Ectodermal cell (in vitro differentiated cells): ENCODE measurements around the gene ITPKB.
"Not testable (repeated sequence)": the region's sequence is repeated elsewhere in the genome, so short reads cannot be mapped to it uniquely, and the experiment has no call there.

Experiments used
- H3K27ac ChIP-seq: 2 replicates; pipeline ENCODE4 v1.7.0; 2013; ENCODE audit warnings: mild to moderate bottlenecking, low read depth, low read length; ENCODE audit not compliant: insufficient read depth, poor library complexity, severe bottlenecking
- H3K27me3 ChIP-seq: 2 replicates; pipeline ENCODE4 v1.7.0; 2013; ENCODE audit warnings: mild to moderate bottlenecking, low read length; ENCODE audit not compliant: insufficient read depth, control insufficient read depth, poor library complexity, severe bottlenecking
- H3K36me3 ChIP-seq: one replicate; pipeline ENCODE4 v1.7.0; 2013; ENCODE audit warnings: low read length; ENCODE audit not compliant: control insufficient read depth, insufficient read depth
- H3K4me1 ChIP-seq: one replicate; pipeline ENCODE4 v1.7.0; 2013; ENCODE audit warnings: low read length; ENCODE audit not compliant: control insufficient read depth, insufficient read depth
- H3K4me3 ChIP-seq: 2 replicates; pipeline ENCODE4 v1.7.0; 2013; ENCODE audit warnings: low read depth, low read length, control low read depth; ENCODE audit not compliant: insufficient read depth
- H3K9me3 ChIP-seq: 2 replicates; pipeline ENCODE4 v1.7.0; 2013; ENCODE audit warnings: mild to moderate bottlenecking, low read length, moderate library complexity; ENCODE audit not compliant: control insufficient read depth
- WGBS, 2 experiments: methylation state at CpG; one replicate each; pipeline ENCODE4 v1.1.7; 2013; ENCODE audit warnings: missing lambda C conversion rate in 2 of 2; 5-methylcytosine and 5-hydroxymethylcytosine counted together

The ITPKB gene

GRCh38 chr1:226778657-226779058 is 39.6 kb upstream of the ITPKB start:
- Histone ChIP-seq H3K4me1 (peaks cover 5% of the 10 kb centered on the region), H3K36me3 (no peaks in the 10 kb centered on the region), H3K27me3 (no peaks in the 10 kb centered on the region), H3K27ac (no peak overlapping the region), H3K4me3 (no peak overlapping the region), H3K9me3 (no peaks in the 10 kb centered on the region)
- WGBS, 2 experiments = 91 to 92% methylated on average over 5 of the region's 5 CpGs

GRCh38 chr1:226776975-226777374 is 37.9 kb upstream of the ITPKB start:
- Histone ChIP-seq H3K4me1 (no peaks in the 10 kb centered on the region), H3K9me3 (no peaks in the 10 kb centered on the region), H3K36me3 (no peaks in the 10 kb centered on the region), H3K27ac (no peak overlapping the region), H3K27me3 (no peaks in the 10 kb centered on the region), H3K4me3 (no peak overlapping the region)
- 100% methylated on average over 1 of the region's 1 CpG; no CpG with 5 or more reads in 1 of the 2 experiments for WGBS, 2 experiments

- Histone ChIP-seq H3K9me3 (no peaks in the 10 kb centered on the region), H3K4me1 (no peaks in the 10 kb centered on the region), H3K27me3 (no peaks in the 10 kb centered on the region), H3K27ac (no peak overlapping the region), H3K36me3 (no peaks in the 10 kb centered on the region), H3K4me3 (no peak overlapping the region)
- WGBS, 2 experiments = 87% methylated on average over 6 of the region's 6 CpGs
Measured at GRCh38 chr1:226776066-226776465, 37.0 kb upstream of the ITPKB start.

- no peak overlapping the region for H3K27ac ChIP-seq
- no peaks in the 10 kb centered on the region for H3K36me3 ChIP-seq
- no peak overlapping the region for H3K4me3 ChIP-seq
- H3K4me1 ChIP-seq = no peaks in the 10 kb centered on the region
- 91 to 92% methylated on average over 6 to 7 of the region's 7 CpGs for WGBS, 2 experiments
- H3K9me3 ChIP-seq = no peaks in the 10 kb centered on the region
- H3K27me3 ChIP-seq = no peaks in the 10 kb centered on the region
Measured at GRCh38 chr1:226772446-226773139, 33.5 kb upstream of the ITPKB start.

- not testable (repeated sequence) for H3K27ac ChIP-seq, H3K27me3 ChIP-seq, H3K4me3 ChIP-seq, H3K4me1 ChIP-seq, H3K9me3 ChIP-seq, H3K36me3 ChIP-seq
- 94 to 96% methylated on average over 3 of the region's 3 CpGs for WGBS, 2 experiments
Measured at GRCh38 chr1:226767170-226767569, 28.1 kb upstream of the ITPKB start.

DNA sequence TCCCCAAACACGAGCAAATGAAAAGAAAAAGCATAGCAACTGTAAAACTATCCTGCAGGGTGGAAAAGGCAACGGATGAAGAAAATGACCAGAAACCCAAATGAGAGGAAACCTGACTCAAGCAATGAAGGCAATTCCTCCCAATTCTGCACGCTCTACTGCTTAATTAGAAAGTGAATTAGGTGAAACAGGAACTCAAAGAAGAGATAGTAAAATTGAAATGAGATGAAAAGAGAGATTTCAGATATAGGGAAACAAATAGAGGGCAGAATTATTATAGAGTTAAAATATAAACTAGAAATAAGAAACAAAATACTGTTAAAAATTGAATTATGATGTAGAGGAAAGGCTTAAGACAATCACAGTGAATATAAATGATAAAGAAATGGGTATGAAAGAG is 27.5 kb upstream of the ITPKB start:
- no peak overlapping the region for H3K4me3 ChIP-seq
- H3K36me3 ChIP-seq = no peaks in the 10 kb centered on the region
- H3K9me3 ChIP-seq = no peaks in the 10 kb centered on the region
- no peaks in the 10 kb centered on the region for H3K4me1 ChIP-seq
- WGBS, 2 experiments = 79 to 89% methylated on average over 3 of the region's 3 CpGs
- no peak overlapping the region for H3K27ac ChIP-seq
- H3K27me3 ChIP-seq = no peaks in the 10 kb centered on the region

DNA sequence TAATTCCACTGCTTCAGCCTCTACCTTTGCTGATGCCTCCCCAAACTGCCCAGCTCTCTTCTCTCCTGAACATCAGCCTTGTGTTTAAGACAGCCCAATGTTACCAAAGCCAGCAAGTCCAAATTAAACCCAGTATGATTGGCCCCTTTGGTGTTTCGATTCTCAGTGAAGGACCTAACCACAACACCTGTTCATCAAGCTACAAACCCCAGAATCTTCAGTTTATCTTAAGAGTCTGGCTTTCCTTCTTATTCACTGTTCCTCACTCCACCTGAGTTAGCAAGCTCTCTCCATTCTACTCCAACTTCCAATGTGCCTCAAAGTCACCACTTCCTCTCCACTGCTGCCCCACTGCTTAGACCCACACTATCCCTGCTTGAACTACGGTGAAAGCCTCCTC is 25.5 kb upstream of the ITPKB start:
- no peak overlapping the region for H3K4me3 ChIP-seq
- no peaks in the 10 kb centered on the region for H3K36me3 ChIP-seq
- H3K27ac ChIP-seq = no peak overlapping the region
- no peaks in the 10 kb centered on the region for H3K4me1 ChIP-seq
- WGBS, 2 experiments = 88% methylated on average over 2 of the region's 2 CpGs
- H3K27me3 ChIP-seq = no peaks in the 10 kb centered on the region
- H3K9me3 ChIP-seq = no peaks in the 10 kb centered on the region

DNA sequence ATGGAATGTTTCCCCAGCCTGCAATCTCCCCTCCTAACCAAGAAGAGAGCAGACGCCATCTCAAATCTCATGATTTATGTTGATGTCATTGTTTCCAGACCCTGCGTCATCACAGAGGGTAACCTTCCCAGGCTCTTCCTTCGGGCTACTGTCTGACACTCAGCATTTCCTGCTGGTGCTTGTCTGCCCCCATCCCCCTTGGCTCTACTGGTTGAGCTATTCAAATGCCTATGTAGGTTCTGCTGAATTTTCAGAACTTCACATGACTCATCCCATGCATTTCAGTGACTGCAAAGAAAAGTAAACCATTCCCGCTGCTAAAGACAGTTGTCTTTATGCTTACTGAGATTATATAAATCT is 24.8 kb upstream of the ITPKB start:
- H3K36me3 ChIP-seq = no peaks in the 10 kb centered on the region
- WGBS, 2 experiments = 44 to 53% methylated on average over 4 of the region's 4 CpGs
- no peaks in the 10 kb centered on the region for H3K4me1 ChIP-seq
- no peak overlapping the region for H3K27ac ChIP-seq
- H3K9me3 ChIP-seq = no peaks in the 10 kb centered on the region
- H3K27me3 ChIP-seq = no peaks in the 10 kb centered on the region
- no peak overlapping the region for H3K4me3 ChIP-seq

DNA sequence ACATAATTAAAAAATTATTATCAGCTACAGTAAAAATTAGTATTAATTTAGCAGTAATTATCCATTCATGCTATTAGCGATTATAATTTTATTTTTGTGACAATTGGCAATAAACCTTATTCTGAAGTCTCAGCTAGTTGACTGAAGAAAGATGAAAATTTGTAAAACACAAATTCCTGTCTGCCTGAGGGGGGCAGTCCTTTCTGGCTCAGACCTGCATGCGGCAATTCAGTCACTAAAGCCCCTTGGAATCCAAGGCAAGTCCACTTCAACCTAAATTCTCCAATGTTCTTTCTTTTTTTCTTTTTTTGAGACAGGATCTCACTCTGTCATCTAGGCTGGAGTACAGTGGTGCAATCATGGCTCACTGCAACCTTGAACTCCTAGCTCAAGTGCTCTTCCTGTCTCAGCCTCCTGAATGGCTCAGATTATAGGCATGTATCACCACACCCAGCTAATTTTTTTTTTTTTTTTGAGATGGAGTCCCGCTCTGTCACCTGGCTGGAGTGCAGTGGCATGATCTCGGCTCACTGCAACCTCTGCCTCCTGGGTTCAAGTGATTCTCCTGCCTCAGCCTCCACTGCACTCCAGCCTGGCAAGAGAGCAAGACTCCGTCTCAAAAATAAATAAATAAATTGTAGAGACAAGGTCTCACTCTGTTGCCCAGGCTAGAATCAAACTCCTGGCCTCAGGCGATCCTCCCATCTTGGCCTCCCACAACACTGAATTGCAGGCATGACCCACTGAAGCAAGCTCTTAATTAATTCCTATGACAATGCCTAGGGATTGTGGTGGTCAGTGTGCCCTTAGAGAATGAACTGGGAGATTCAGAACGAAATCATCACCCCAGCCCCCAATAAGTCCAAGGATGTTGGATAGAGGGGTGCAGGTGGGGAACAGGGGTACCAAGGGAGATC is 24.2 kb upstream of the ITPKB start:
- no peaks in the 10 kb centered on the region for H3K27me3 ChIP-seq
- no peak overlapping the region for H3K4me3 ChIP-seq
- no peak overlapping the region for H3K27ac ChIP-seq
- H3K4me1 ChIP-seq = no peaks in the 10 kb centered on the region
- H3K9me3 ChIP-seq = no peaks in the 10 kb centered on the region
- WGBS, 2 experiments = 91% methylated on average over 5 to 7 of the region's 7 CpGs
- no peaks in the 10 kb centered on the region for H3K36me3 ChIP-seq

DNA sequence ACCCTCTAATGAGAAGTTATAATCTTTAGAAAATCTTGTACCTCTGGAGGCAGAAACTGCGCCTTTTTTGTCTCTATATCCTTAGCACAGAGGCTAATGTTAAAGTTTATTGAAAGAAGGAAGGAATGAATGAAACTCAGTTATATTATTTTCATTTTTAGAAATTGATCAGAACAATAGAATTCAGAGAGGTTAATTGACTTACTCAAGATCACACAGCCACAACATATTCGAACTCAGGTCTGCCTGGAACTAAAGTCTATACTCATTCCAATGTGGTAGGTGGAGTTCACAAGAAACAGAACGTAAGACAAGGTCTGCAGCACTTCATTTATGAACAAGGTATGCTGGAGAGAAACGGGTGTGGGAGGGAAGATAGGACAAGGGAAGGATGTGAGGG is 23.0 kb upstream of the ITPKB start:
- Histone ChIP-seq H3K4me1 (no peaks in the 10 kb centered on the region), H3K27me3 (no peaks in the 10 kb centered on the region), H3K36me3 (no peaks in the 10 kb centered on the region), H3K4me3 (no peak overlapping the region), H3K9me3 (no peaks in the 10 kb centered on the region), H3K27ac (no peak overlapping the region)
- WGBS, 2 experiments = 87 to 89% methylated on average over 2 to 4 of the region's 4 CpGs
